NB4 (cell line): ENCODE results near the gene LRMDA.
A peak's percentile ranks its signal among the peaks of the same experiment; 100 is the strongest.

ENCODE experiments used
- DNase-seq: peaks from one replicate; pipeline ENCODE4 v3.0.0; 2010; ENCODE audit warnings: low read depth
- H3K4me3 ChIP-seq: one replicate; pipeline ENCODE4 v1.5.1; 2011; ENCODE audit warnings: mild to moderate bottlenecking, low read depth, low read length, moderate library complexity
- MAX ChIP-seq: IDR thresholded peaks from 2 replicates; pipeline ENCODE4 v1.6.1; 2011; ENCODE audit warnings: low read depth, low read length
- MYC ChIP-seq: IDR thresholded peaks from 2 replicates; pipeline ENCODE4 v1.6.1; 2011; ENCODE audit warnings: low read depth, low read length
- POLR2A ChIP-seq: IDR thresholded peaks from 2 replicates; pipeline ENCODE4 v1.6.1; 2011; ENCODE audit warnings: mild to moderate bottlenecking; ENCODE audit not compliant: insufficient read length; ENCODE audit errors: extremely low read depth
- TF ChIP-seq, protein P1 (sequence below): IDR thresholded peaks from one replicate; pipeline ENCODE4 v1.5.1; 2012; ENCODE audit warnings: low read depth, low read length

The LRMDA gene

DNA sequence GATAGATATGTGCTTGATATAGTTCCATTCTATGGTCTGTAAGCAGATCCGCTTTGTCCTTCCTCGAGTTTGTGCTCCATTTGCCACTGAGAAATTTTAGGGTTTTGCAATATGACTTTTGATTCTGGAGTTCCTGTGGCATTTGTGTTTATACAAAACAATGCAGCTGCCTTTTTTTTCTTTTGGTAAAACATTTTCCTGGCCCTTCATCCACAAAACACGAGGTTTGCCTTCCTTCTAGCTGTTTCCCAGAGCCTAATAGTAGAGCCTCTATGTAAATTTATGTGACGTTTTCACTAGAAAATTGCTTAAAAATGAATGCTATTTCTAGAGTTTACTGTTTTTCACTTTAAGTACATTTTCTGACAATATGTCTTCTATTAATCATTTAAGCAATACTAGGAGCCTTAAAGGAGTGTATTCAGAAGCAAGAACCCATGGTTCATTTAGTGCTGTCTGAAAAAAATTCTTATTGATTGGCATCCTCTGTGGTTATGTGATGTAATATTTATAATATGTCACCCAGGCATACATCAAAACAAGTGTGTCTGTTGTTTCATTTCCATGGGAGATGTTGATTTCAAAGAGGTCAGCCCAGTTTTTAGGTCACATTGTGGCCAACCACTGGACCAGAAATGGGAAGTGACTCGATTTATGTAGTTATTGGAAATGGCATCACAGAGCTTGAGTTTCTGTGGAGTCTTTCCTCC, 618.3 kb downstream of the LRMDA start:
- DNase-seq, result peak; percentile 52
- TF ChIP-seq MYC (no peak), POLR2A (no peak), MAX (no peak)
- TF ChIP-seq, protein P1, sequence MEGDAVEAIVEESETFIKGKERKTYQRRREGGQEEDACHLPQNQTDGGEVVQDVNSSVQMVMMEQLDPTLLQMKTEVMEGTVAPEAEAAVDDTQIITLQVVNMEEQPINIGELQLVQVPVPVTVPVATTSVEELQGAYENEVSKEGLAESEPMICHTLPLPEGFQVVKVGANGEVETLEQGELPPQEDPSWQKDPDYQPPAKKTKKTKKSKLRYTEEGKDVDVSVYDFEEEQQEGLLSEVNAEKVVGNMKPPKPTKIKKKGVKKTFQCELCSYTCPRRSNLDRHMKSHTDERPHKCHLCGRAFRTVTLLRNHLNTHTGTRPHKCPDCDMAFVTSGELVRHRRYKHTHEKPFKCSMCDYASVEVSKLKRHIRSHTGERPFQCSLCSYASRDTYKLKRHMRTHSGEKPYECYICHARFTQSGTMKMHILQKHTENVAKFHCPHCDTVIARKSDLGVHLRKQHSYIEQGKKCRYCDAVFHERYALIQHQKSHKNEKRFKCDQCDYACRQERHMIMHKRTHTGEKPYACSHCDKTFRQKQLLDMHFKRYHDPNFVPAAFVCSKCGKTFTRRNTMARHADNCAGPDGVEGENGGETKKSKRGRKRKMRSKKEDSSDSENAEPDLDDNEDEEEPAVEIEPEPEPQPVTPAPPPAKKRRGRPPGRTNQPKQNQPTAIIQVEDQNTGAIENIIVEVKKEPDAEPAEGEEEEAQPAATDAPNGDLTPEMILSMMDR, result no peak
- H3K4me3 ChIP-seq, result no peak overlapping the region

- TF ChIP-seq MAX, result no peak
- no peak for TF ChIP-seq POLR2A
- TF ChIP-seq, protein P1, result no peak
- TF ChIP-seq MYC, result no peak
- no peak overlapping the region for H3K4me3 ChIP-seq
- no peak for DNase-seq
These were observed 618.8 kb downstream of the LRMDA start for GRCh38 chr10:76050291-76050625.

DNA sequence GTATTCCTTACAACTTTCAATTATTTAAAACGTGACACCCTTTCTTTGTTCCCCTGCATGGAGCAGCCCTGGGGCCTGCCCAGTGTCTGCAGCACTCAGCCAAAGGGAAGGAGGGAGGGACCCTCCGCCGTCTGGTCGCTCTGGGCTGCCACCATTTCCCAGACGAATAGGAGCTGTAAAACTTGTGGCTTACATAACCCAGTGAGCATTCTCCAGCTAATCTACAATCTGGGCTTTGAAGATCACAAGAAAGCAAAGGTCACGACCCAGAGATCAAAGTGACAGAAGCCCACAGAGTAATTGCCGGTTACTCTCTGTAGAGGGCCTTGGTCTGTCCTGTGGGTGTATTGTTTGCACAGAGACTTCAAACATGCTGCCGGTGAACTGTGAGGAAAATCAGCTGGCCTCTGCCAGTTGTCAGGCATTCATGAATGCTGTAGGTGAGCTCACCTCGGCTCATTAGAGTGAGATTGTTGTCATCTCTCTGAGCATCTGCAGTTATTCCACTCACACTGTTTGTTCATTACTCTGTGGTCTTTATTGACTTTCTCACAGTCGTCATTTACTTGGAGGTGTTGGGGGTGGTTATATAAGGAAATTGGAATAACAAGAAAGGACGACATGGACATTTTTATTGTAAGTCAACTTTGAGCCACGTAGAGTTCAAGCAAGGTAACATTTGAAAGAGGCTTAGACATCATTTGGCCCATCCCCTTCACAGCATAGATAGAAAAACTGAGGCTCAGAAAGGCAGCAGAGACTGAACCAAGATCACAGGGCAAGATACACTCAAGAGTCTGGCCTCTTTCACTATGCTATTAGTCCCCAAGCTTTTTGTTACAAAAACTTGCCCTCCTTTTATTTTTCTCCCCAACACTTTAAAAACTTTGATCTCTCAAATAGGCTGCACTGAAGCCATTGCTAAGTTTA, 619.8 kb downstream of the LRMDA start:
- TF ChIP-seq, protein P1, result no peak
- no peak for TF ChIP-seq POLR2A
- TF ChIP-seq MYC, result no peak
- no peak for TF ChIP-seq MAX
- no peak overlapping the region for H3K4me3 ChIP-seq
- DNase-seq, result no peak

DNA sequence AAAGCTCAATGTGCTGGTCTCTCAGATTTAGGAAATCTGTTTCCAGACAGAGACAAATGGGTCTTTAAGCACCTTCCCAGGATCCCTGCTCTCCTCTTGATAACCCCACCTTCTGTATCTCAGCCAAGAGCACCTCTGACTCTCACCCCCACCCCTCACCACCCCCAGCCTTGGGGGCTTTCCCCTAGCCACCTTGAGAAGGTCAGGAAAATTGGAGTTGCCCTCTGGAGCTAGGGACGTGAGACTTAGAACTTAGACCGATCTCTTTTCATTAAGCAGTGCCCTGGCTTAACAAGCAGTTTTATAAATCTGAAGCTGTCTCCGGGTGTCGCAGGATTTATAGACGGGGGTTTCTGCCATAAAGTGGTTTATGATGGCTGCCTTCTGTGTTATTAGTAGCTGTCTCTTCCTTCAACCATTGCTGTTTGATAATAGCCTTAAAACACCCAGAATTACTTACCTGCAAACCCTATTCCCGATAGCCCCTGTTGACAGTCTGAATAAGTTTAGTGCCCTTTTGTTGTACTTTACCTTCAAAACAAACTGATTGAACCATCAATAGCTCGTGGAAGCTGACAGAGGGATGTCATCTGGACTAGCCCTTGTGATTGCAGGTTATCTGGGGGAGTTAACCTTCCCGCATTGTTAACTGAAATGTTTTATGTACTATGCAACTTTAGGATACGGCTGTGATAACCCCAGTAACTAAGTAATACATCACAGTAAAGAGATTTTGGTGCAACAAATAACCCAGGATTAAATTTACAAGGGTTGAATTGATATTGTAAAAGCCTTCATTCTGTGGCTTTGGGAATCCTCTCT, 621.5 kb downstream of the LRMDA start:
- TF ChIP-seq, protein P1, result no peak
- no peak overlapping the region for H3K4me3 ChIP-seq

DNA sequence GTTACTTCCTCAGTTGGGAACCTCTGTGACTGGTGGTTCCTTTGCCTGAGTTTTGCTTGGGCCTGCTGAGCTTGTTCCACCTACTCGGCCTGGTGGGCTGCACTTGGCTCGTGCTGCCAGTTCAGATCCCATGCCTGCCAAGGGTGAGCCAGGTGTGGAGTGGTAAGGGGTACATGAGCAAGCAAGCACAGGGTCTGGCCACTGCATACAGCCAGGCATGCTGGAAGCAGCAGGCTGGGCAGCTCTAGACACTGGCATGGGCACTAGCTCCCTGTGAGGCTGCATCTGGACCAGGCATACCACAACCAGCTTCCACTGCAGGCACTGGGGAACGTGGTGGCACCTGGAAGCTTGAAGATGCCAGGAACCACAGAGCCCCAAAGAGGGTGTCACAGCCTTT, 624.0 kb downstream of the LRMDA start:
- TF ChIP-seq MAX, result no peak
- TF ChIP-seq MYC, result no peak
- TF ChIP-seq, protein P1, result no peak
- no peak for TF ChIP-seq POLR2A
- H3K4me3 ChIP-seq, result no peak overlapping the region
- DNase-seq, result no peak

More for the DNA sequence above, 621.5 kb downstream of the LRMDA start:
- DNase-seq, result no peak
